HG03460 (cell line): ENCODE data around the gene RAI1.
"Not testable (repeated sequence)": the region's sequence is repeated elsewhere in the genome, so short reads cannot be mapped to it uniquely, and the experiment has no call there.

ENCODE experiments used
- ATAC-seq: cut with Tn5 transposase; IDR thresholded peaks from one replicate; pipeline ENCODE4 v1.9.1; 2021; ENCODE audit not compliant: unreplicated experiment

Gene RAI1

DNA sequence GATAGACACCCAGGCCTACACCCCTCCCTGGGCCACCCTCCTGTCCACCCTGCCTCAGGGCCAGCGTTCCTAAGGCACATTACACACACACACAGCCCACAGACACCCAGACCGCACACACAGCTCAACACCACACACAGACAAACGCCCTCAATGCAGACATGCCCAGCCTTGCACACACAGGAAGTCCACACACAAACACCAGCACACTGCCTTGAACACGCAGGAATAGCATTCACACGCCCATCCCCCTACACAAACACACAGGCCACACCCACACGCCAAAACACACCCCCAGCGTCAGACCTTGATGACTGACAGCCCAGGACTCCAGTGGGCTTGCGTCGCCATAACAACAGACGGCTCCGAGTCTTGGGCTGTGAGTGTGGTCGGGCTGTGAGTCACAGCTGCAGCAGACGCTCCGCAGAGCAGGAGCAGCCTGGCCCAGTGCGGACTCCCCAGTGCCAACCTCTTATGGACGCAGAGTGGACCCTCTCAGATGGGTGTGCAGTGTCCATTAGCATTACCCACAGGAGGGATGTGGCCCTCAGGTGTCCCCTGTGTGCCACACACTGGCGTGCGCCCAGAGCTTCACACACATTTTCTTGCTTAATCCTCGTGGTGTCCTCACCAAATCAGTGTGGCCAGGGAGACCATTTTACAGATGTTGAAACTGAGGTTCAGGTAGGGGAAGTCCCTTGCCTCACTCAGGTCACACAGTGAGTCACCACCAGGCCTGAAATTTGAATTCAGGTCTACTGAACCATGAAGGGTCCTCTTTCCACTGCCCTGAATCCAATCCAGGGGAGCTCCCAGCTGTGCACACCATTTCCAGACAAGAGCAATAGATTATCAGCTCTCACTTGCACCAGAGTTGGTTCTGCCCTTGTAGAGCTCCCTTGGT, 17.8 kb upstream of the RAI1 start:
- peak; percentile 73 for ATAC-seq

DNA sequence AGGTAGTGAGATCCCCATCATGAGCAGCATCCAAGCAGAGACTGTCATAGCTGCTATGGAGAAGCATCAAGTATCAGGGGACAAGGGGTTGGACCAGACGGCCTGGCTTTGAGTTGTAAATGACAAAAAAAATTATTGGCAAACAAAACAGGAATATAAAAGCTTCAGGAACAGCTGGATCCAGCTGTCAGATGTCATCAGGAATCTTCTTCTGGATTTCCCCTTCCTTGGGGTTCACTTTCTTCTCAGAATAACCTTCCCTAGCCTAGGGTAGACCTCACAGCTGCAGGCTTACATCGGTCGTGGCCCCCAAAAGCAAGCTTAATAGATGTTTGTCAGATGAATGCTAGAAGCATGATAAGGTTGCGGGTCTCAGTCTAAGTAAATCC, 17.2 kb upstream of the RAI1 start:
- ATAC-seq: no peak

DNA sequence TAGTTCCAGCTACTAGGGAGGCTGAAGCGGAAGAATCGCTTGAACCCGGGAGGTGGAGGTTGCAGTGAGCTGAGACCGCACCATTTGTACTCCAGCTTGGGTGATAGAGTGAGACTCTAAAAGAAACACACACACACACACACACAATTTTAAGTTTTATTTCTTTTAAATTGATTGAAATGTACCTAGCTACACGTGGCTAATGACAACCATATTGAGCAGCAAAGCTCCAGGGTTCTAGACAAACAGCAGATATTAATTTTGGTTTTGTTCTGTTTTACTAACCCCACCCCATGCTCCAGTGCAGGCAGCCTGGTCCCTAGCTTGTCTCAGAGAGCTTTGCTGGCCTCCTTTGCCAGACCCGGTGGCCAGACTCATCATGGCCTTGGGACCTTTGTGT, 16.0 kb upstream of the RAI1 start:
- no peak for ATAC-seq

DNA sequence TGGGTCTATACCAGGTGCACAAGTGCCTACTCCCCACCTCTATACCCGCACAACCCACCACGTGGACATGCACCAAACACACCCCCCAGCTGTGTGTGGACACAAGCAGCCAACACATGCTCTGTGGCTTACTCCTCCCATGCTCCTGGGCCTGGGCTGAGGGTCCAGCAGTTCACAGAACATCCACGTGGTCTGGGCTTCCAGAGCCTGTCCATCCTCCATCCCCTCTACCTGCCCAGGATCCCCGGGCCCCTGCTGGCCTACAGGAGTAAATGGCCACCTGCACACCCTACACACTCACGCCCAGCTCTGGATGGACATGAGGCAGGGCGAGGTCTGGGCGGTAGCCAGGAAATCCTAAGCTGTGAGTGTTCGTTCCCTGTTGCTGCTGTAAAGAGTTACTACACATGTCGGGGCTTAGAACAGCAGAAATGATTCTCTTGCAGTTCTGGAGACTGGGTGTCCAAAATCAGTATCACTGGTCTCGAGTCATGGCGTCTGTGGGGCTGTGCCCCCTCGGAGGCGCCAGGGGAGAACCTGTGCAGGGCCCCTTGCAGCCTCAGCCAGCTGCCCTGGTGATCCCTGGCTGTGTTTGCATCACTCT, 15.0 kb upstream of the RAI1 start:
- no peak for ATAC-seq

DNA sequence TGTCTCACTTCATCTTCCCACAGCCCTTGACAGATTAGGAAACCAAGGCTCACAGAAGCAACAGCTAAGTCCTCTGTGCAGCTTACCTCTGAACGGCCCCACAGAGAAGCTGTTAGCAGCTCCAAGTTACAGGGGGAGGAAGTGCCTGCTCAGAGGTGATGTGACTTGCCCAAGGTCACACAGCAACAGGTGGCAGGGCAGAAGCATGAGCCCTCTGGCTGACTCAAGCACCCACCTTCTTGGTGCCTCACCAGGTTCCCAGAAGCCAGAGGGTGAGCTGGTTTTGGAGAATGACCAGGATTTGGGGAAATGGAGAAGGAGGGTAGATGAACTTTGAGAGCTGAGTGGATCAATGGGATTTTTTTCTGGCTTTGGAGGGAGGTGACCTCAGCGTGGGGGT, 14.0 kb upstream of the RAI1 start:
- no peak for ATAC-seq

DNA sequence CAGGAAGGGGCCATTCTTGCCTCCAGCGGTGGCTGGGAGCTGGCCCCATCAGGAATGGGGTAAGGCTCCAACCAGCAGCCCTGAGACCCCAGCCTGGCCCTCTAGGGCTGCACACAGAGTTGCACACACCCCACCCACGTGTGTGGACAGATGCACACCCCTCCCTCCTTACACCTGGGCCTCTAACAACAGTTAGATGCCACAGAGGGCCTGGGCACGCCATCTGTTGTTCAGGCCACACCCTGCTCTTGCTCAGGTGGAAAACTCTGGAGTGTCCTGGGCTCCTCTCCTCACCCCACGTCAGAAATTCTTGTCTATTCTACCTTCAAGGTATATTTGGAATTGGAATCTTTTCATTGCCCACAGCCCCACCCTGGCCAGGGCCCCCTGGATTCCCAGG, 13.3 kb upstream of the RAI1 start:
- no peak for ATAC-seq

DNA sequence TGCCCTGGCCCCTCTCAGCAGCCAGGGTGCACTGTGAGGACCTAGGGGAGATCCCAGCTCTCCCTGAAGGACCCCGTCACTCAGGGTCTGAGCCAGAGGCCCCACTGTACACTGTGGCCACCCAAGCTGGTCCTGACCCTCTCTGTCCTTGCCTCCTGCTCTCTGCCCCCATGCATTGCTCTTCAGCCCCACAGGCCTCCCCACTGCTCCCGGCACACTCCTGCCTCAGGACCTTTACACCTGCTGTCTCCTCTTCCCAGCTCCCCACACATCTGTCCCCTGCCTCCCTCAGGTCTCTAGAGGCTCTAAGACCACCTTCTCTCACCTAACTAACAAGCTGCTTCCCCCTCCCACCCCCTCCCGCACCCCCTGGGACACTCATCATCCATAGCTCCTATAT, 12.9 kb upstream of the RAI1 start:
- no peak for ATAC-seq

DNA sequence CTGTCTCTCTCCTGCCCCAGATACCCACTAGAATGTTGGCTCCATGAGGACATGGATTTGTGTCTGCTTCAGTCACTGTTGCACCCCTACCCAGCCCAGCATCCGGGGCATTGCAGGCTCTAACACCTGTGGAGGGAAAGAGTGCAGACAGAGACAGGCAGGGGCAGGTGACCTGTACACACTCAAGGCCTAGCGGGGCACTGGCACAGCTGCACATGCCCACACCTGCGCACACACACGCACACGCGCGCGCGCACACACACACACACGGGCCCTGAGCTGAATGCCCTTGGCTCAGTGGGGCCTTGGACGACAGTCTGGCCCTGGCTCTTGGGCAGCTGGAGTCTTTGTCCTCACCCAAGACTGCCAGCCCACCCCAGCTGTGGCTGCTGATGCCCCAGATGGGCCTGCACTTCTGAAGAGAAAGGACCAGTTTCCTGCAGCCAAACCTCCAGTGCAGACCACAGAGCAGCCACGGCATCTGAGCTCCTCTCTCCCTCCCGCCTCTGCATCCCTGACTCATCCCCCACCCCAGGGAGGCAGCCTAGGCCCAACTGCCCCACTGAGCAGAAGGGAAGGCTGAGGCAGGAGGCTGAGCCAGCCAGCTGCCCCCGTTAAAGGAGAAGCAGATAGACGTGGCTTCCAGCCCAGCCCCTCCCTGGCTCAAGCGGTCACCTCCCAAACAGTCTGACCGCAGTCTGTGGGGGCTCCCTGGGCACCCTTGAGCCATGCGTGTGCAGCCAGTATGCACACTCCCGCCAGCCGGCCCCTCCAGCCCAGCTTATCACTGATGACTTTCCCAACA, 12.3 kb upstream of the RAI1 start:
- ATAC-seq: no peak

DNA sequence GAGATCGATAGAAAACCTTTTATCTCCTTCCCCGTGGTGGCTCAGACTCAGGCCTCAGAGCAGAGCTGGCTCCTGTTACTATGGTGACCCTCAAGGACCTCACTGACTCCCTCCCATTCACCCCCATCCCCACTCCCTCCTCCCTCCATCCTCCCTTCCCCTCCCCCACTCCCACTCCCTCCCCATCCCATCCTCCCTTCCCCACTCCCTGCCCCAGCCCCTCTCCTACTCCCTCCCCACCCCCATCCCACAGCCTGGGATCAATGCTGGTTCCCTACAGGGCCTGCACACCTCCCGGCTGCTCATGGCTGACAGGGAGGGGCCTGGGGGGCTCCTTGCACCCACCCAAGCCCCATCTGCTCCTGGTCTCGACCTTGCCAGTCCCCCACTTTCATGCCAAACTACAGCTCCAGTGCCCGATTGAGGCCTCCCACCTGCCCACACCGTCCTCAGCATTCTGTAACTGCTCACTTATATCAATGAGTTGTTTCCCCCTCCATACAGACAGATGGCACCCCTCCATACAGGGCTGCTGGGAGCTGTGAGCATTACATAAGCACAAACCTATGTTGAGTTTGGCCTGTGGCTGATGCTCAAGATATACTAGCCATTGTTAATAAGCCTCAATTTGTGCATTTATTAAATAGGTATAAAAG, 11.6 kb upstream of the RAI1 start:
- ATAC-seq: no peak

DNA sequence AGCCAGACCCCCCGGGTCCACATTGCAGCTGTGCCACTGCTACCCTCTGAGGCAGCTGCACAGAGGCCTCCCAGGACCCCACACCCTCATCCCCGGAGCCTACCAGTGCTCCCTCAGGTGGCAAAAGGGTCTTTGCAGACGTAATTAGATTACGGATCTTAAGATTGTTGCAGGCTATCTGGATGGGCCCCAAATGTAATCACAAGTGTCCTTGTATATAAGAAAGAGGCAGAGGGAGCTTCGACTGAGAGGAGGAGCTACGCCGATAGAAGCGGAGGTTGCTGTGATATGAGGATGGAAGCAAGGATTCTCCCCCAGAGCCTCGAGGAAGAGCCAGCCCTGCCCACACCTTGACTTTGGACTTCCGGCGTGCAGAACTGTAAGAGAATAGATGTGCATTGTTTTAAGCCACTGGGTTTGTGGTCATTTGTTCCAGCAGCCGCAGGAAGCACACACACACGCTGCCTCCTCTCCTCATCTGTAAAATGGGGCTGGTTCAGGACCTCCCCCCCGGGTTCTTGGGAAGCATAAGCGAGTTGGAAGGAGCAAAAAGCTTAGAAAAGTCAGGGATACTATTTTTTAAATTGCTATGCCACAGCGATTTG, 10.5 kb upstream of the RAI1 start:
- ATAC-seq: no peak

DNA sequence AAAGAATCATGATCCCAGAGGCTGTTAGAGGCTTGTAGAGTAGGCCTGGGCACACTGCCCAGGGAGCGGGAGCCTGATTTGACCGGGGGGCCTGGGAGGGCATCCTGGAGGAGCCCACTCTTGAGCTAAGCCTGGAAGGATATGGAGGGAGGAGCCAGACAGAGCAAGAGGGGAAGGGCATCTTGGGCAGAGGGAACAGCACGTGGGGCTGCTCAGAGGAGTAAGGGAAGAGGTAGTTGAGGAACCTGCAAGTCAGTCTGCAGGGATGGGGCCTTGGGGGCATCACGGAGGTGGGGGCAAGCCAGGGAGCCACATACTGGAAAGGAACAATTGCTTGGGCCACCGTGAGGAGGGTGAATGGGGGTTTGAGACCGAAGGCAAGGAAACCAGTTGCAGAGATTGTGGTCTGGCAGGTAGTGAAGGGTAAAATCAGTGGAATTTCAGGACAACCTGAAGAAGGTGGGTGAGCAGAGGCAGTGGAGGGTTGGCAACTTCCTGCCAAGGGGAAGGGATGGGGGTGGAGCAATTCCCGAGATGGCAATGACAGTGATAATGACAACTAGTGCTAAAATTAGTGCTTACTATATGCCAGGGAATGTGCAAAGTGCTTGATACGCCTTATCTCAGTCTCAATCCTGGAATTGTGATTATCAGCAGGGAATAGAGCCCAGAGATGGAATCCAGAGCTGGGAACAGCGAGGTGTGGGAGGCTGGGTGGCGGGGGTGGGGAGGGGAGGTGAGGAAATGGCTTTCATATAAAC, 9.7 kb upstream of the RAI1 start:
- no peak for ATAC-seq

DNA sequence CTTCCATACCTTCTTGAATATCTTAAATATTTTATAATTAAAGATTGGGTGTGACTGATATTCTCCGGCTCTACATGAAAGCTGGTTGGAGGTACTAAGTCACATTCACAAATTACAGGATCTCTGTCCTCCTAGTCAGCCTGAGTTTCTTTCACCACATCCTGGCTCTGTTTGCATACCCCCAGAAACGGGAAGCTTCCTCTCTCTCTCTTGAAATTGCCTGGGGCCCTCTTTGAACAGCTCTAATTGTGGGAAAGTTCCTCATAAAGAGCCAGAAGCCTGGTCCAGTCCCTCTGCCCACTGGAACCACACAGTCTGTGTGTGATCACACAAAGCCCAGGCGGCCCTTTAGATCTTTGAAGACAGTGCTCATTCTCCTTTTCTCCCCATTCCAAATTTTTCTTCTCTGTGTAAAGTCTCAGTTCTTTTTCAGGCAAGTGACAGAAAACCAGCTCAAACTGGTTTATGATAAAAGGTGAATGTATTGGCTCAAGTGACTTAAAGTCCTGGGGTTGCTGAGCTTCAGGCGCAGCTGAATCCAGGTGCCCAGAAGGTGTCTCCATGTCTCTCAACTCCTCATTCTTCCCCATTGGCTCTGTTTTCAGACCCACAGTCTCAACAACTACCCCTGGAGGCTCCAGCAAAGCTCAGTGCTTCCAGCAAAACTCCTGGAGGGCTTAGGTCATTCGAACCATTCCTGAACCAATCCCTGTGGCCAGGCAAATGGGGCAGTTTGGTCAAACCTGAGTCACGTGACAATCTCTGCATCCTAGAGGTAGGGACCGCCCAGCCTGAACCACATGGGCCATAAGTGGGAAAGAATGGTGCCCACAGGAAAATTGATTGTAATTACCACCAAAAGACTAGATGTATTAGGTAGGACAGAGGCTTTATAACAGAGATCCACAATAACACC, 8.5 kb upstream of the RAI1 start:
- ATAC-seq: no peak

DNA sequence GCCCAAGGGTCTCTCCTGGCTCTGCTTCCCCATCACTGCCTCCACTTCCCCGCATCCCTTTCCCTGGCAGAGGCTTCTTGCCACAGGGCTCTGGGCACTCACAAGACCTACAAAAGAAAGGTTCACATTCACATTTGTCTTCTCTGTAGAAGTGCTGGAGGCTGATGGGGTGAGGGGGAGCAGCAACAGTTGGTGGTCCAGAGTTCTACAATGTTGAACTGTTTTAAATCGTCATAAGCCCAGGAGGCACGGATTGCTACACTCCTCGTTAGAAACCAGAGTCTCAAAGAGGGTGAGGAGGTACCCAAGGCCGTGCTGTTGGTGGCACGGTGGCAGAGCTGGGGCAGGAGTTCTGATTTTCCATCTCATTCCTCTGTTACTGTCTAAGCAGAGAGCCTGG, 5.8 kb upstream of the RAI1 start:
- no peak for ATAC-seq

DNA sequence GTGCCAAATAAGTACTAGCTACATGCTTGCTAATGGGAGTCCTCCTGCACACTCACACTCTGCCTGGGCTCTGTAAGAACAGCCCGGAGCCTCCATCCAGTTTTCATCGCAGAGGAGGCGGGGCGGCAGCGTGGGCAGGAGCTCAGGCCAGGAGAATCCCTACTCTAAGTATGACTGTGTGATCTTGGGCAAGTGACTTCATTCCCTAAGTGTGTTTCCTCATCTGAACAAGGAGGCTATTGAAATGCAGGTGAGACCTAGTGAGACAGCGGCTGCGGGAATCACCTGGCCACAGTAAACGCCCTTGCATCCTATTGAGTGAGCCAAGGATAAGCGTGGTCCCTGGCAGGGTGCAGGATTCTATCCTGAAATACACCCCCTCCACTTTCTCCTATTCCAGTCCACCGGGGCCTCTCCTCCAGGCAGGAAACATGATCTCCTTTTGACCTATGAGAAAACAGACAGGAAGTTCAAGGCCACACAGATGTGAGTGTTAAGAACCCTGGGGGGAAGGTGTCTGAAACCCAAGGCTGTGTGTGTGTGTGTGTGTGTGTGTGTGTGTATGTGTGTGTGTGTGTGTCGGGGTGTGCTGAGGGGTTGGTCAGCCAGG, 5.2 kb upstream of the RAI1 start:
- ATAC-seq: no peak

DNA sequence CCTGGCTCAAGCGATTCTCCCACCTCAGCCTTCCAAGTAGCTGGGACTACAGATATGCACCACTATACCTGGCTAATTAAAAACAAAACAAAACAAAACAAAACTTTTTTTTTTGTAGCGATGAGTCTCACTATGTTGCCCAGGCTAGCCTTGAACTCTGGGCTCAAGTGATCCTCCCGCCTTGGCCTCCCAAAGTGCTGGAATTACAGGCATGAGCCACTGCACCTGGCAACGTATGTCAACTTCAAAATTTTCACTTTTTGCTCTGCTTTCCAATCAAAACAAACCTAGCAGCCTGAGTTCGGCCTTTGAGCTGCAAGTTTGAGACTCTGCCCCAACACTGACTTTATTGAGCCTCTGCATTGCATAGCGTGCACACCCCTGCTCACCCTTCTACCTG, 4.5 kb upstream of the RAI1 start:
- ATAC-seq: no peak

DNA sequence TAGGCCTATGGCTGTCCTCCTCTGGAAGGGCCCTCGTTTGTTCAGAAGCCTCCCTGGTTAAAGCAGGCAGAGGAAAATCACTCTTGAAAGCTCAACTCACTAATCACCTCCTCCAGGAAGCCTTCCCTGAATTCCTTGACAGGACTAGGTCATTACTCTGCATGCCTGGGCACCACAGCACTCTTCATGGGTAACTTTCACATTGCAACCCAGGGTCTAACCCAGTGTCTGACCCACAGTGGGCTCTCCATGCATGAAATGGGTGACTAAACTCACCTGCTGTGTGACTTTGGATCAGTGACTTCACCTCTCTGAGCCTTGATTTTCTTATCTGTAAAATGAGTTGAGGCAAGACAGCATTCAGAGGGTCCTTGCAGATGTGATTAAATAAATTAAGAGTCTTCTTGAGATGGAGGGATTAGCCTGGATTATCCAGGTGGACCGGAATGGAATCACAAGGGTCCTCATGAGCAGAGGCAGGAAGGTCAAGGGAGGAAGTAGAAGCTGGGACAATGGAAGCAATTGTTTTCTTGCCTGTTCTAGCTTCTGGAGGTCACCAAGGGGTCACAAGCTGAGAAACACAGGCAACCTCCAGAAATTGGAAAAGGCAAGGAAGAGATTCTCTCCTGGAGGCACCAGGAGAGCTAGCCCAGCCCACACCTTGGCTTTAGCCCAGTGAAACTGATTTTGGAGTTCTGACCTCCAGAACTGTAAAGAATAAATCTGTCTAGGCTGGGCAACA, 3.8 kb upstream of the RAI1 start:
- ATAC-seq: no peak

DNA sequence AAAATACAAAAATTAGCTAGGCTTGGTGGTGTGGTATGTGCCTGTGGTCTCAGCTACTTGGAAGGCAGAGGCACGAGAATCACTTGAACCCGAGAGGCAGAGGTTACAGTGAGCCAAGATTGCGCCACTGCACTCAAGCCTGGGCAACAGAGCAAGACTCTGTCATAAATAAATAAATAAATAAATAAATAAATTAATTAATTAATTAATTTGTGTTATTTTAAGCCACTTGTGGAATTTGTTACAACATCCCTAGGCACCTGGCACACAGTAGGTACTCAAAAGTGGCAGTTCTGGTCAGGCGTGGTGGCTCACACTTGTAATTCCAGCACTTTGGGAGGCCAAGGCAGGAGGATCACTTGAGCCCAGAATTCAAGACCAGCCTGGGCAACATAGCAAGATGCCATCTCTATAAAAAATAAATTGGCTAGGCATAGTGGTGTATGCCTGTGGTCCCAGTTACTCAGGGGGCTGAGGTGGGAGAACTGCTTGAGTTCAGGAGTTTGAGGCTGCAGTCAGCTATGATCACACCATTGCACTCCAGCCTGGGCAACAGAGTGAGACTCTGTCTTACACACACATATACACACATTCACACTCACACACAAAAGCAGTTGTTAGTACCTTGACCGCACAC, 3.1 kb upstream of the RAI1 start:
- not testable (repeated sequence) for ATAC-seq

DNA sequence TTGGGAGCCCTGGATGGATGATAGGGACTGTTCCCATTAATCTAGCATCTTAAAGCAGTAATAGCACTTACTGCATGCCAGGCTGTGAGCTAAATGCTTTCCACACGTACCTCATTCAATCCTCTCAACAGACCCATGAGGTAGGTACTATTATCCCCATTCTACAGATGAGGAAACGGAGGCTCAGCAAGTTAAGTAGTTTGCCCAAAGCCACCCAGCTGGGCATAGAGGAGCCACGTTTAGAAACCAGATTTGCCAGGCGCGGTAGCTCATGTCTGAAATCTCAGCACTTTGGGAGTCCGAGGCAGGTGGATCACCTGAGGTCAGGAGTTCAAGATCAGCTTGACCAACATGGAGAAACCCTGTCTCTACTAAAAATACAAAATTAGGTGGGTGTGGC, 2.0 kb upstream of the RAI1 start:
- no peak for ATAC-seq
